ENCODE results near the gene PROC.

Gene PROC

DNA sequence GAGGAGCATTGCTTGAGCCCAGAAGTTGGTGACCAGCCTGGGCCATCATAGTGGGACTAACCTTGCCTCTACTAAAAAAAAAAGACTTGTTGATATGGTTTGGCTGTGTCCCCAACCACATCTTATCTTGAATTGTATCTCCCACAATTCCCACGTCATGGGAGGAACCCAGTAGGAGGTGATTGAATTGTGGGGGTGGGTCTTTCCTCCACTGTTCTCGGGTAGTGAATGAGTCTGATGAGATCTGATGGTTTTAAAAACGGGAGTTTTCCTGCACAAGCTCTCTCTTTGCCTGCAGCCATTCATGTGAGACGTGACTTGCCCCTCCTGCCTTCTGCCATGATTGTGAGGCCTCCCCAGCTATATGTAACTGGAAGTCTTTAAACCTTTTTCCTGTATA is 47.0 kb downstream of the PROC start:
- H3K27ac ChIP-seq = no peak overlapping the region
- no peak for TF ChIP-seq CTCF (IDR thresholded peaks at IDR 0.05)
- no peak for TF ChIP-seq ZFX (IDR thresholded peaks at IDR 0.05; ENCODE audit: borderline replicate concordance)

GRCh38 chr2:127469051-127469450 is 50.8 kb downstream of the PROC start:
- H3K27ac ChIP-seq = no peak overlapping the region
- TF ChIP-seq CTCF (IDR thresholded peaks at IDR 0.05) (no peak), ZFX (IDR thresholded peaks at IDR 0.05; ENCODE audit: borderline replicate concordance) (no peak)

- no peak overlapping the region for H3K27ac ChIP-seq
- TF ChIP-seq CTCF (IDR thresholded peaks at IDR 0.05) (no peak), ZFX (IDR thresholded peaks at IDR 0.05; ENCODE audit: borderline replicate concordance) (no peak)
These were observed 51.7 kb downstream of the PROC start for GRCh38 chr2:127469974-127470373.

DNA sequence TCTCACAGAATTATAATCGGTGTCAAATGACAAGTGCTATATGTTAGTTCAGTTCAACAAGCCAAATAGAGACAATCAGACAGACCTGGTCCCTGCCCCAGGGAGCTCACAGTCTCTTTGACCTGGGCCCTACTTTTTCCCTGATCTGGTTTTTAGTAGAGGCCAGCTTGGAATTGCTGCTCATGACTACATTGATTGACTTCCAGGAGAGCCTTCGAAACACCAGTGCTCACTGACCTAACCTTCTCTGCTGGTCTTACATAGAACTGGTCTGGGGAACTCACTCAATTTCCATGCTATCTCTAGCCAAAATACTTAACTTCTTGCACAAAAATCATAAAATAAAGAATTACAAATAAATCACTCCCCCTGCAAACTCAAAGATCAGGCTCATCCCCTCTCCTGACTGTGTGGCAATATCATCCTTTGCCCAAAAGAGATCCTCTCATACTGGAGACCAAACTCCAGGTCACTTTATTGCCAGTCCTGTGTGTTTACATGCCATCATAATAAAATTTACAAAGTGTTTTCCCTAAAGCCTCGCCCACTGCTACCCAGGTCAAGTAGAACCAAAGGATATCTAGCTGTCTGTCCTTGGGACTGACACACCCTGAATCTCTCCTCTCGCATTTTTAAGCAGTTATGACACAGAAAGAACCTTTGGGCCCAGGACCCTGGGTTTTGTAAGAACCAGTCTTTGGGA is 53.2 kb downstream of the PROC start:
- no peak for TF ChIP-seq CTCF (IDR thresholded peaks at IDR 0.05)
- TF ChIP-seq ZFX (IDR thresholded peaks at IDR 0.05; ENCODE audit: borderline replicate concordance) = no peak
- no peak overlapping the region for H3K27ac ChIP-seq

- TF ChIP-seq CTCF (IDR thresholded peaks at IDR 0.05) = no peak
- H3K27ac ChIP-seq = no peak overlapping the region
These were observed 54.0 kb downstream of the PROC start for GRCh38 chr2:127472268-127472667.

- TF ChIP-seq CTCF (IDR thresholded peaks at IDR 0.05) = no peak
- TF ChIP-seq ZFX (IDR thresholded peaks at IDR 0.05; ENCODE audit: borderline replicate concordance) = no peak
These were observed 57.6 kb downstream of the PROC start for GRCh38 chr2:127475788-127476187.

More at GRCh38 chr2:127475788-127476187, 57.6 kb downstream of the PROC start:
- no peak overlapping the region for H3K27ac ChIP-seq

Measured in 22Rv1 (cell line).